NCI-H524 treated with DMSO at 0.1 percent for 48 hours (cell line): ENCODE data around the gene ID4.

Experiments used
- DNase-seq: peaks from one replicate; lab custom pipeline; 2025; lab: John Stamatoyannopoulos, UW

Gene ID4, protein sequence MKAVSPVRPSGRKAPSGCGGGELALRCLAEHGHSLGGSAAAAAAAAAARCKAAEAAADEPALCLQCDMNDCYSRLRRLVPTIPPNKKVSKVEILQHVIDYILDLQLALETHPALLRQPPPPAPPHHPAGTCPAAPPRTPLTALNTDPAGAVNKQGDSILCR

DNA sequence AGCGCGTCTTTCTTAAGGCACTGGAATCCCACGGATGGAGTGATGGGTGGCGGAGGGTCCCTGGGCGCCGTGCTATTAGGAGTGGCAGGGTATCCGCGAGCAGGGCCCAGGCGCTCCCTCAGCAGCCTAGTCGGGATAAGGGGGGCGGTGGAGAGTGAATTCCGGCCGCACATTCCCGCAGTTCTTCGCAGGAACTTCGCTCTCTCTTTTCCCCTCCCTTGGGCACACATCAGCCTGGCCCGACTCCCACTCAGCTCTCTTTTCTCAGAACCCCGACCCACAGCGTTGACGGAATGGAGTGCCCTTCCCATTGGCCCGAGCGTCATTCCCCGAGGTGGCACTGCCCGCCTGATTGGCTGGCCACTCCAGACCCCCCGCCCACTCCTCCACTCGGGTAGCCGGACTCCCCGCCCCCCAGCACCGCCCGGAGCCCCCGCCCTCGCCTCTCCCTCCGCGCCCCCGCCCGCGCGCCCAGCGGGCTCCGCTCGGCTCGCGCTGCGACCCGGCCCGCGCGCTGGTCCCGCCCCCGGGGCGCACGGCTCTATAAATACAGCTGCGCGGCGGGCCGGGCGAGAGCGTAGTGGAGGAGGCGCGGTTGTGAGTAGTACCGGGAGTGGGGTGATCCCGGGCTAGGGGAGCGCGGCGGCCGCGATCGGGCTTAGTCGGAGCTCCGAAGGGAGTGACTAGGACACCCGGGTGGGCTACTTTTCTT, at the start of gene ID4:
Gene ID4, plus strand, starts transcription at position 572 of the 712 bp plus-strand sequence. CDS start 385 bp downstream, outside the sequence.
- peak; percentile 85 for DNase-seq

- DNase-seq: no peak
Measured at GRCh38 chr6:19788686-19789085, 48.5 kb upstream of the ID4 start.

GRCh38 chr6:19789100-19789803, 47.9 kb upstream of the ID4 start:
- no peak for DNase-seq

GRCh38 chr6:19791267-19791666, 45.9 kb upstream of the ID4 start:
- DNase-seq: no peak

GRCh38 chr6:19795211-19795610, 42.0 kb upstream of the ID4 start:
- DNase-seq: no peak

- DNase-seq: no peak
Measured at GRCh38 chr6:19796452-19796851, 40.7 kb upstream of the ID4 start.

- no peak for DNase-seq
Measured at GRCh38 chr6:19798362-19798761, 38.8 kb upstream of the ID4 start.

DNA sequence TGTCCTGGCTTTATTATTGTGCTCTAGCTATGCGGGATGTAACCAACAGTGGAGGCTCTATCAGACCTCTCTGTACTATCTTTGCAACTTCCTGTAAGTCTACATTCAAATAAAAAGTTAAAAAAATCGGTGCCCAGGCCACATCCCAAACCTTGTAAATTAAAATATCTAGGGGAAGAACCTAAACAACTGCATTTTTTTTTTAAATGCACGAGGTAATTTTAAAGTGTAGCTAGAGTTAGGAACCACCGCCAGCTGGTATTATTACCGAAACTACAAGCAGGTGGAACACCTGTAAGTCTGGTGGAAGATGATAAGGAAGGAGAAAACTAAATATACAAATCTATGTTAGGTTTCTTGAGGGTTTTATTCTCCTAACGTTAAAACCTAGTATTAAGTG, 34.5 kb upstream of the ID4 start:
- no peak for DNase-seq

- DNase-seq: no peak
Measured at GRCh38 chr6:19803331-19804204, 33.6 kb upstream of the ID4 start.

GRCh38 chr6:19804205-19805128, 32.7 kb upstream of the ID4 start:
- peak; percentile 41 for DNase-seq

DNA sequence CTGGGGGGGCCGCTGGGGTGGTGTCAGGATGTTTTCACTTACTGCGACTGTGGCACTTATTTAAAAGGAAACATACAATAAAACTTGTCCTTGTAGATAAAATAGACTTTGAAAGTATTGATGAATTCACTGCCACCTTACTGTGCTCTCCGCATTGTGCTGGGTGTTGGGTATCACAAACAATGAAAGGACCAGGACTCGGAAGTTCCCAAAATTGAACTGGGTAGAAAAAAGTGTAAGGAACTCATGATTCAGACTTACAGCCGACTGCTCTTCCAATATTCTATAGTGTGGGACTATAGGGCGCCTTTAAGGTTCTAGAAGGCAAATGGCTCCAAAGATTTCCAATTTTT, 32.1 kb upstream of the ID4 start:
- DNase-seq: no peak

DNA sequence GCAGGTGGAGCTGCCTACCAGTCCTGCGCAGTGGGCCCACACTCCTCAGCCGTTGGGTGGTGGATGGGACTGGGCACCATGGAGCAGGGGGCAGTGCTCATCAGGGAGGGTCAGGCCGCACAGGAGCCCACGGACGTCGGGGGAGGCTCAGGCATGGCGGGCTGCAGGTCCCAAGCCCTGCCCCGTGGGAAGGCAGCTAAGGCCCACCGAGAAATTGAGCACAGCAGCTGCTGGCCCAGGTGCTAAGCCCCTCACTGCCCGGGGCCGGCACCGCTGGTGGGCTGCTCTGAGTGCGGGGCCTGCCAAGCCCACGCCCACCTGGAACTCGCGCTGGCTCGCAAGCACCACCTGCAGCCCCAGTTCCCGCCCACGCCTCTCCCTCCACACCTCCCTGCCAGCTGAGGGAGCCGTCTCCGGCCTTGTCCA, 30.2 kb upstream of the ID4 start:
- no peak for DNase-seq

GRCh38 chr6:19811397-19812079, 25.6 kb upstream of the ID4 start:
- no peak for DNase-seq

- no peak for DNase-seq
Measured at GRCh38 chr6:19812512-19813119, 24.6 kb upstream of the ID4 start.

DNA sequence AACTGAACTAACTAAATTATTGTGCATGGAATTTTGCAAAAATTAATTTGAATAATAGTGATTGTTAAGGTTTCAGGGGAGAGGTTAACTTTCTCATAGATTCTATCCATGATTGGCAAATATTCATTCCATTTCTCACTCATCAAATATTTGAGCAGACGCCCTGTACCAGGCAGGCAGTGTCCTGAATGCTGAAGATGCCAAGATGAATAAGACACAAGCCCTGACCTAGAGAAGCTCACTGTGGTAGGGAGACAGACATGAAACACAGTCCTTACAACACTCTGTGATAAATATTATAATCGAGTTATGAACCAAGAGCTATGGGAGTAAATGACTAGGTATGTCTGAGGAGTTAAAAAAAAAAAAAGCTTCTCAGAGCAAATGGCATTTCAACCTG, 18.4 kb upstream of the ID4 start:
- DNase-seq: no peak

DNA sequence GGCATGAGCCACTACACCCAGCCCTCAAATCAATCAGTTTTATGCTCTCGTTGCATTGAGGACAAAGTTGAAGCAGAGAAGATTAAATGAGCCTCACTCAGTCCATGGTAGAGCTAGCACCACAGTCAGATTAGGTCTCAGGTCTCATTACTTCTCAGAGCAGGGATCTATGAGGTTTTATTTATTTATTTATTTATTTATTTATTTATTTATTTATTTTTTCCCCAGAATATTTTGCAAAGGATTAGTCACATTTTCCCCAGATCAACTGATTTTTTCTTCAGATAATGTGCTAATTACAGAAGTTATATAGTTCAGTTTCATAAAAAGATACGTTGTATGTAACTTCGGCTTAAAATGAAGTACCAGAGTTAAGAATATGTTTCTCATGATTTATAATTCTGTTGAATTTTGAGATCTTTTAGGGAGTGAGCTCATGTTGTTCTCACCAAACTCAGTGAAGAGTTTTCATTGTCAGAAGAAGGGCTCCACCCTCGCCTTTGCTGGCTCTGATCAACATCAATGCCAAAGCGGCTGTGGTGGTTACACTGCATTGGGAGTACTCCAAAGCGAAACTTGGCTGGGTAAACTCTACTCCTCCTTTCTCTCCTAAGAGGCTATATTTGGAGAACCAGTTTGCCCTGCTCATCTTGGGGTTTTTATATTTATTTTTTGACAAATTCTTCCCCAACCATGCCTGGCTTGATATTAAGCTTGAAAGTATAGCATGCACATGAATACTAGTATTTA, 12.9 kb upstream of the ID4 start:
- no peak for DNase-seq

- no peak for DNase-seq
Measured at GRCh38 chr6:19827247-19827646, 9.9 kb upstream of the ID4 start.

DNA sequence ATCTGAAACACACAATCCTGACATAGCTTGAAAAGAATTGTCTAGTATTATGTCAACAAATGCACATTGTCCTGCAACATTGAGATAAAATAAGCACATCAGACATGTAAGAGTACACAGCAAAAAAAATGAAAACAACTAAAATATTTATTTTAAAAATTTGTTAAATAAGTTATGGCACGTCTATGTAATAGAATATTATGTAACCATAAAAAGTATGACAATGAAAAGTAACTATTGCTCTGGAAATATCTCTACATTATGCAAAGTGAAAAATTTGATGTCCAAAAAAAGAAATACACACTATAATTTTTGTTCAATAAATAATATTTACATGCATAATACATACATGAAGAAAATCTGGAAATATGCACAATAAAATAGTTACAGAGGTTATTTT, 9.3 kb upstream of the ID4 start:
- no peak for DNase-seq

GRCh38 chr6:19830171-19830570, 7.0 kb upstream of the ID4 start:
- DNase-seq: no peak

- DNase-seq: no peak
Measured at GRCh38 chr6:19831358-19831757, 5.8 kb upstream of the ID4 start.
